ENCODE data around the gene BTG1. TPM values are rescaled to one million over a fixed set of nuclear protein-coding genes. Genes with fewer than 3 reads are reported as not detected.

The BTG1 gene
- total RNA-seq, 1 donor from 2014 or later: 22.8 TPM

DNA sequence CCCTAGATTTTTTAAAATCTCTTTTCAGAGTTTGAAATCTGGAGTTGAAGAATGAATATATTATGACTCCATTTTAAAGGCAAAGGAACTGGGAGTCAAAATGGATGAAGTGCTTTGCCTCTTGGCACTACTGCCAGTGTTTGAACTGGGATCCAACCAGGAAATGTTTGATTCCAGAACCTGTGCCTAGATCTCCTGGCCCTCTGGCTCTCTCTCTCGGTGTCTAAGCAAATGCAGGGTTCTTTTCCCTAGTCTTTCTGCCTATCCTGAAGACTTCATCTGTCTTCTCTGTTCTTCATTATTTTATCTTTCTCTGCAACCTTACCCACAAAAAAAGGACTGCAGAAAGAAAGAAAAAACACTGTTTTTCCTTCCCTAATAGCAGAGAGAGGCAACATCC, 17.0 kb downstream of the BTG1 start:
- no peak for TF ChIP-seq CTCF (conservative IDR thresholded peaks at IDR 0.05; ENCODE audit: low read depth, low read length)
- no peak overlapping the region for H3K4me3 ChIP-seq (ENCODE audit: low read depth, low read length)
- DNase-seq (ENCODE audit: low read depth): no peak

DNA sequence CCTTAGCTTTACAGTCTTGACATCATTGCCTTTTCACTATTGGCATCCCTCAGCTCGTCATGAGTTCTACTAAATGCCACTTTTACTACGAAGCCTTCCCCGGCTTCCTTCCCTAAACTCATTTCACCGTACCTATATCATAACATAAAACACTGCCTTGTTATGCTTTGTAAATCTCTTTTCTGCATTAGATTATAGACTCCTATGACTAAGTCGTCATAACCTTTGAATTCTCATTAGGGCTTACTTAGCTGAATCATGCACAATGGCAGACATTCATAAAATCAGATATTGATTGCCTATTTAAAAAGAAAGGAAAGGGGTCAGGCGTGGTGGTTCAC, 21.0 kb downstream of the BTG1 start:
- no peak for DNase-seq (ENCODE audit: low read depth)
- no peak for TF ChIP-seq CTCF (conservative IDR thresholded peaks at IDR 0.05; ENCODE audit: low read depth, low read length)
- H3K4me3 ChIP-seq (ENCODE audit: low read depth, low read length): no peak overlapping the region

GRCh38 chr12:92123780-92124688, 21.6 kb downstream of the BTG1 start:
- H3K4me3 ChIP-seq (ENCODE audit: low read depth, low read length): no peak overlapping the region
- TF ChIP-seq CTCF (conservative IDR thresholded peaks at IDR 0.05; ENCODE audit: low read depth, low read length): no peak
- no peak for DNase-seq (ENCODE audit: low read depth)

- DNase-seq (ENCODE audit: low read depth): no peak
- no peak for TF ChIP-seq CTCF (conservative IDR thresholded peaks at IDR 0.05; ENCODE audit: low read depth, low read length)
- no peak overlapping the region for H3K4me3 ChIP-seq (ENCODE audit: low read depth, low read length)
Measured at GRCh38 chr12:92122941-92123779, 22.5 kb downstream of the BTG1 start.

DNA sequence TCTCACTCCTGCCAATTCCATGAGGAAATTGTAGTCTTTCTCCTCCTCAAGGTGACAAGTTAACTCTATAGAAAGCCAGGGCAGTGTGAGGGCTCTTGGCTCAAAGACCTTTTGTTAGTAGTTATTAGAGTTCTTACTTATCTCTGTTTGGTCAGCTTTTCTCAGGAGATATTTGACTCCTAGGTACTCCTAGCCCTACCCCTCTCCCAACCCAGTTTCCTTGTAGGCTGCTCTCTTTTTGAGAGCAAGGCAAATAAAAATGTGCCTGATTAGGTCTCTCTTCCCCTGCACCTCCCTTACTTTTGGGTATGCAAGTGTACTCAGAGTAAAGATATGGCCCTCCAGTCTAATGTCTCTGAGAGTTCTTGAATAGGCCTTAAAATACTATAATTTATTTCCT, 23.8 kb downstream of the BTG1 start:
- no peak overlapping the region for H3K4me3 ChIP-seq (ENCODE audit: low read depth, low read length)
- TF ChIP-seq CTCF (conservative IDR thresholded peaks at IDR 0.05; ENCODE audit: low read depth, low read length): no peak
- DNase-seq (ENCODE audit: low read depth): no peak

DNA sequence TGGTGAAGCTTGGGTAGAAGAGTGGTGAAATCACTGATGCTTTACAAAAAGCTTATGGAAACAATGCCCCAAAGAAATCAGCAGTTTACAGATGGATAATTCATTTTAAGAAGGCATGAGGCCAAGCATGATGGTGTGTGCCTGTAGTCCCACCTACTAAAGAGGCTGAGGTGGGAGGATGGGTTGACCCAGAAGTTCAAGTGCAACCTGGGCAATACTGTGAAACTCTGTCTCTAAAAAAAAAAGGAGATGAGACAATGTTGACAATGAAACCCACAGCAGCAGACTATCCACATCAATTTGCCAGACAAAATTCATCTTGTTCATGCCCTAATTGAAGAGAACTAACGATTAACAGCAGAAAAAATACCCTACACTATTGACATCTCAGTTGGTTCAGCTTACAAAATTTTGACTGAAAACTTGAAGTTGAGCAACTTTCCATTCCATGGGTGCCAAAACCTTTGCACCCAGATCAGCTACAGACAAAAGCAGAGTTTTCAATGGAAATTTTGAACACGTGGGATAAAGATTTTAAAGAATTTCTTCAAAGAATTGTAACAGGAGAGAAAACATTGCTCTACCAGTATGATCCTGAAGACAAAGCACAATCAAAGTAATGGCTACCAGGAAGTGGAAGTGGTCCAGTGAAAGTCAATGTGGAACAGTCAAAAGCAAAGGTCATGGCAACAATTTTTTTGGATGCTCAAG, 26.7 kb downstream of the BTG1 start:
- no peak overlapping the region for H3K4me3 ChIP-seq (ENCODE audit: low read depth, low read length)
- no peak for TF ChIP-seq CTCF (conservative IDR thresholded peaks at IDR 0.05; ENCODE audit: low read depth, low read length)
- no peak for DNase-seq (ENCODE audit: low read depth)
